ENCODE data around the gene IGSF9.

Gene IGSF9

GRCh38 chr1:159895836-159896545 lies 49.4 kb downstream of the IGSF9 start:
- DNase-seq = no peak

GRCh38 chr1:159895286-159895685 lies 50.1 kb downstream of the IGSF9 start:
- no peak for DNase-seq

- DNase-seq = peak; percentile 10
Observed at GRCh38 chr1:159892944-159893343, 52.5 kb downstream of the IGSF9 start.

GRCh38 chr1:159891275-159892157 lies 53.9 kb downstream of the IGSF9 start:
- peak; percentile 82 for DNase-seq

- no peak for DNase-seq
Observed at GRCh38 chr1:159890390-159890789, 55.0 kb downstream of the IGSF9 start.

- peak; percentile 7 for DNase-seq
Observed at GRCh38 chr1:159889821-159890252, 55.6 kb downstream of the IGSF9 start.

GRCh38 chr1:159889202-159889601 lies 56.2 kb downstream of the IGSF9 start:
- DNase-seq = peak; percentile 51

GRCh38 chr1:159884296-159884695 lies 61.1 kb downstream of the IGSF9 start:
- DNase-seq = no peak

- no peak for DNase-seq
Observed at GRCh38 chr1:159883134-159883533, 62.3 kb downstream of the IGSF9 start.

GRCh38 chr1:159882527-159882862 lies 62.9 kb downstream of the IGSF9 start:
- DNase-seq = no peak

- DNase-seq = peak; percentile 95
Observed at GRCh38 chr1:159881622-159882526, 63.5 kb downstream of the IGSF9 start.

GRCh38 chr1:159880430-159880829 lies 65.0 kb downstream of the IGSF9 start:
- no peak for DNase-seq

GRCh38 chr1:159879977-159880376 lies 65.4 kb downstream of the IGSF9 start:
- DNase-seq = no peak

- no peak for DNase-seq
Observed at GRCh38 chr1:159879136-159879535, 66.3 kb downstream of the IGSF9 start.

- DNase-seq = peak; percentile 33
Observed at GRCh38 chr1:159877695-159878444, 67.5 kb downstream of the IGSF9 start.
